Spleen (tissue), 11 donors: ENCODE measurements around the gene MSH5. TPM values are rescaled to one million over a fixed set of nuclear protein-coding genes. Genes with fewer than 3 reads are reported as not detected.

Experiments
- DNase-seq: peaks from one replicate; pipeline ENCODE4 v3.0.0-alpha.2; 2020
- H3K27ac ChIP-seq, 8 donors: fragments of 200-600 bp; sonication (generic) in 7 of 8; 1 replicate in 4 of 8; 2 replicates in 4 of 8; pipeline versions ENCODE4 v1.5.0 to v1.8.0; 2016 to 2021; ENCODE audit warnings: inconsistent platforms in 4 of 8, mild to moderate bottlenecking in 4 of 8, moderate library complexity in 1 of 8
- H3K27me3 ChIP-seq, 7 donors: fragments of 200-600 bp; sonication (generic) in 6 of 7; replicated peaks in 1 of 7; 1 replicate in 4 of 7; 2 replicates in 3 of 7; pipeline versions ENCODE4 v1.5.0 to v1.8.0; 2016 to 2021; ENCODE audit warnings: inconsistent platforms in 3 of 7, mild to moderate bottlenecking in 1 of 7
- H3K36me3 ChIP-seq, 6 donors: fragments of 200-600 bp; sonication (generic) in 5 of 6; 1 replicate in 4 of 6; 2 replicates in 2 of 6; pipeline versions ENCODE4 v1.5.0 to v1.8.0; 2016 to 2021; ENCODE audit warnings: inconsistent platforms in 2 of 6
- H3K4me1 ChIP-seq, 6 donors: fragments of 200-600 bp; sonication (generic) in 5 of 6; 1 replicate in 3 of 6; 2 replicates in 3 of 6; pipeline versions ENCODE4 v1.5.0 to v1.8.0; 2016 to 2021; ENCODE audit warnings: inconsistent platforms in 3 of 6
- H3K4me3 ChIP-seq, 8 donors: fragments of 200-600 bp; sonication (generic) in 7 of 8; 1 replicate in 4 of 8; 2 replicates in 4 of 8; pipeline versions ENCODE4 v1.5.0 to v1.8.0; 2016 to 2021; ENCODE audit warnings: inconsistent platforms in 4 of 8, mild to moderate bottlenecking in 4 of 8, moderate library complexity in 2 of 8
- H3K9me3 ChIP-seq, 8 donors: fragments of 200-600 bp; sonication (generic) in 7 of 8; 1 replicate in 4 of 8; 2 replicates in 4 of 8; pipeline versions ENCODE4 v1.5.0 to v1.8.0; 2016 to 2021; ENCODE audit warnings: inconsistent platforms in 4 of 8
- POLR2A ChIP-seq, 3 donors: fragments of 450-650 bp; IDR thresholded peaks; one replicate each; pipeline ENCODE4 v1.5.1; 2017; ENCODE audit warnings: antibody characterized with exemption in 3 of 3, mild to moderate bottlenecking in 1 of 3
- POLR2AphosphoS5 ChIP-seq, 3 donors: sonication (generic); formaldehyde crosslinking; IDR thresholded peaks; one replicate each; pipeline ENCODE4 v1.5.1; 2017; ENCODE audit warnings: antibody characterized with exemption in 3 of 3
- WGBS, 5 donors: extraction: QIAGEN DNeasy Blood & Tissue Kit in 3 of 5; methylation state at CpG; one replicate each; pipeline versions ENCODE4 v1.1.5 to v1.1.7; 2013 to 2018; 5-methylcytosine and 5-hydroxymethylcytosine counted together
- intact Hi-C: fragments of 100-400 bp; cut with DNase I; formaldehyde crosslinking; loops from one replicate; pipeline ENCODE4 v1.15.0; 2023; ENCODE audit warnings: low total_unique reads
- polyA plus RNA-seq, 3 donors: library from polyadenylated mRNA; stranded (reverse); fragments of 200-250 nt; gene quantifications; one replicate each; pipeline ENCODE4 v1.2.1, GENCODE V29; 2013
- total RNA-seq, 7 donors: library from RNA; depleted of rRNA in 3 of 7; stranded (reverse); fragments of >200 nt in 3 of 7; fragmentation: NEBNext Ultra II Directional in 4 of 7; extraction: Animal tissue kit (Norgen Biotek cat#: 25700) in 4 of 7; gene quantifications; one replicate each; pipeline versions ENCODE4 v1.1.0 to v1.2.1, GENCODE V29; 2016 to 2021
- TF ChIP-seq, protein P1 (sequence below), 11 experiments: fragments of 200-600 bp in 7 of 11; fragments of 450-650 bp in 4 of 11; sonication (generic) in 4 of 11; IDR thresholded peaks in 8 of 11; conservative IDR thresholded peaks in 3 of 11; 1 replicate in 7 of 11; 2 replicates in 4 of 11; pipeline versions ENCODE4 v1.4.0 to v1.8.0; 2016 to 2021; ENCODE audit warnings: antibody characterized with exemption in 11 of 11, inconsistent platforms in 4 of 11, mild to moderate bottlenecking in 1 of 11
- donor health status: healthy with polysubstance abuse.
- donor health status: DM: no; HTN: no; CAD: no; lungs with moderate emphysema.
- donor health status: DM: no; HTN: no; CAD: no.
- donor health status: Bipolar disorder and iron deficiency.
- donor health status: healthy.
- donor health status: DM: no; HTN: no; CAD: no.
- donor health status: DM: yes; HTN: yes; CAD: no.

Gene MSH5
- total and polyA plus RNA-seq, 10 donors = 11.2 to 35.2 (median 26.8) TPM

DNA sequence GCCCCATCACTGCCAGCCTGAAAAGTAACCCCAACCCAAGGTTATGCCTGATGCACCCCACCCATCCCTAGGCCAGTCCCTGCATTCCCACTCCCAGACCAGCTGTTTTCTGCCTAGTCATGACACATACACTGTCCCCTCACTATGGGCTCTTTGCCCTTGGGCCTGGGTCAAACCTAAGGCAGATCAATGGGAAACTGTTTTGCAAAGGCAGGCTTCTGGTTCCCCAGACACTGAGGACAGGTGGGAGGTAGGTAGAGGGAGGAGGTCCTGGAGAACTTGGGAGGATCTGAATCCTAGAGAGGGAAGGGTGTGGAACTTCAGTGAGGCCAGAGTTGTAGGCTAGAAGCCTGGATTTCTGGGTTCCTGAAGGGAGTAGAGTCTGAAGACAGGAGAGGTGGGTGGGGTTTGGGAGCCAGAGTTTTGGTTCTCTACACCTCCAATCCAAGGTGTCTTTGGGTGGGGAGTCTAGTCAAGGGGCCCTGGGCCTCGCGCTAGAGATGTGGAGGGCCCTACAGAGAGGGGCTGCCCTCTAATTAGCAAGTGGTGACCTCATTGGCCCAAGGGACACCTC is 5.5 kb upstream of the MSH5 start:
- Histone ChIP-seq H3K27me3 (no peaks in the 10 kb centered on the region), H3K36me3 (peaks cover 7 to 43% (median 38%) of the 10 kb centered on the region in 6 donors), H3K4me1 (peaks cover 53 to 89% (median 81%) of the 10 kb centered on the region in 6 donors), H3K9me3 (no peaks in the 10 kb centered on the region), H3K27ac (peak overlapping the region; percentile 81 to 99 (median 96)), H3K4me3 (peak overlapping the region; percentile 80 to 95 (median 88))
- no peak for TF ChIP-seq POLR2AphosphoS5 (IDR thresholded peaks at IDR 0.05)
- no peak for TF ChIP-seq POLR2A (IDR thresholded peaks at IDR 0.05)
- TF ChIP-seq, protein P1, sequence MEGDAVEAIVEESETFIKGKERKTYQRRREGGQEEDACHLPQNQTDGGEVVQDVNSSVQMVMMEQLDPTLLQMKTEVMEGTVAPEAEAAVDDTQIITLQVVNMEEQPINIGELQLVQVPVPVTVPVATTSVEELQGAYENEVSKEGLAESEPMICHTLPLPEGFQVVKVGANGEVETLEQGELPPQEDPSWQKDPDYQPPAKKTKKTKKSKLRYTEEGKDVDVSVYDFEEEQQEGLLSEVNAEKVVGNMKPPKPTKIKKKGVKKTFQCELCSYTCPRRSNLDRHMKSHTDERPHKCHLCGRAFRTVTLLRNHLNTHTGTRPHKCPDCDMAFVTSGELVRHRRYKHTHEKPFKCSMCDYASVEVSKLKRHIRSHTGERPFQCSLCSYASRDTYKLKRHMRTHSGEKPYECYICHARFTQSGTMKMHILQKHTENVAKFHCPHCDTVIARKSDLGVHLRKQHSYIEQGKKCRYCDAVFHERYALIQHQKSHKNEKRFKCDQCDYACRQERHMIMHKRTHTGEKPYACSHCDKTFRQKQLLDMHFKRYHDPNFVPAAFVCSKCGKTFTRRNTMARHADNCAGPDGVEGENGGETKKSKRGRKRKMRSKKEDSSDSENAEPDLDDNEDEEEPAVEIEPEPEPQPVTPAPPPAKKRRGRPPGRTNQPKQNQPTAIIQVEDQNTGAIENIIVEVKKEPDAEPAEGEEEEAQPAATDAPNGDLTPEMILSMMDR (IDR thresholded peaks at IDR 0.05 in 8 of 11, conservative IDR thresholded peaks at IDR 0.05 in 3 of 11) = no peak
- peak; percentile 40 for DNase-seq
- intact Hi-C loops = loop anchor here (10.0 kb wide), 2 partner anchors 60 to 90 kb away; partner anchors contain the start of genes HSPA1B and VARS1
- WGBS, 5 donors = 0% methylated on average over 2 of the region's 2 CpGs; no CpG with 5 or more reads in 1 of the 5 donors

DNA sequence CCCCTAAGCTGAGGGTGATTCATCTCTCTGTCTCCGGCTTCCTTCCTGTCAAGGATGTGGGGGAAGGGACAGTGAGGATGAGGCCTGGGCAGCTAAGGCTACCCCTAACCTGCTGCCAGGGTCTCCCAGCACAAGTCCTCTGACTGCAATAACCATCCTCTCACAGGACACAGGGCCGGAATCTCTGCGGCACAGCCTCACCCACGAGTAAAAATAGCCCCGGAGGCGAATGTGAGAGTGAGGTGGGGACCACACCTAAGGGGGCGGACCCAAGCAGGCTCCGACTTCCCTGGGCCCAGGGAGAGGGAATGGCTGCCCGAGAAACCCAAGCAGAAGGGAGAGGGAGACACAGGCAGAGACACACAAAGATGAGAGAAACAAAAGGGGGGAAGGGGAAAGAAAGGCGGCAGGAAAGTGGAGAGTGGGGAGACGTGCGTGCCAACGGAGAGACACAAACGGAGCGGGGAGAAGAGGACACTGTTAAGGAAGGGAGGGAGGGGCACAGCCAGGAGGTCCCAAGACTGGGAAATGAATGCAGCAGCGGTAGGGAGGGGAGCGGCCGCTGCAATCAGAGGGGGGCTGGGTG is 4.9 kb upstream of the MSH5 start:
- H3K4me3 ChIP-seq = peak overlapping the region; percentile 80 to 95 (median 88)

DNA sequence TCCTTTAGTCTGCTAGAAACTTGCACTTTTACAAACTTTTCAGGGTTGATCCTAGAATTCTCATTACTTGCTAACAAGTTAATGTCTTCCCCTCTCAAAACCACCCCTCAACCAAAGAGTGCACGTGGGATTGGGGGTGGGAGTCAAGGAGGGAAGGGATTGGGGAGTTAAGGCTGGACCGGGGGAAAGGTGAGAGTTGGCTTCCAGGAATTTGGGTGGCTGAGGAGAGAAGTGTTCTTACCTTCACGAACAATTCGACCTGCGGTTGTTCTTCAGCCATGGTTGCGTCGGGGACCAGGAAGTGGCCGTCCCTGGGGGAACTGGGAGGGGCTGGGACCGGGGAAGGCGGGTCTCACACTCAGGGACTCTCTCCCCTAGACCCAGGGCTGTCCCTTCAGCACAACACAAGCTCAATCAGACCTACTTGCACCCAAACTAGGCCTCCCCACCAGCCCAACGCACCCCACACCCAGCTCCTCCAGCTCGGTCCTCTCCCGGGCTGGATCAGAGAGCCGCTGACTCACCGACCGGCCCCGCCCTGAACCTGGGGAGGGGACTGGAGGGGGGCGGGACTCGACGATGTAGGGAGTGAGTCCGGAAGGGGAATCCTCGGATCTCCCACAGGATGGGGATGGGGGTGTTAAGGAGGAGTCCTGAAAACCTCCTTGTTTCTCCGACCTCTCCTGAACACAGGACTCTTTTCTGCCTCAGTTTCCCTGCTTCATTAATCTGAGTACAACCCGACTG is 3.6 kb upstream of the MSH5 start, which contains the start of gene CLIC1:
CLIC1 (minus strand) TSS at position 510 of the 747 bp plus-strand sequence; CDS start at position 280, 230 bp downstream.
- H3K4me1 ChIP-seq = peaks cover 55 to 89% (median 82%) of the 10 kb centered on the region in 6 donors
- H3K9me3 ChIP-seq = no peaks in the 10 kb centered on the region
- TF ChIP-seq, protein P1 (IDR thresholded peaks at IDR 0.05 in 8 of 11, conservative IDR thresholded peaks at IDR 0.05 in 3 of 11) = peak in 1 of 11 experiments; percentile 5
- TF ChIP-seq POLR2AphosphoS5 (IDR thresholded peaks at IDR 0.05) = peak; percentile 94 to 95 (median 94)
- peak in 2 of 3 donors; percentile 80 to 81 for TF ChIP-seq POLR2A (IDR thresholded peaks at IDR 0.05)
- no peaks in the 10 kb centered on the region for H3K27me3 ChIP-seq
- peak within 1 kb of the TSS; percentile 82 to 99 (median 96) for H3K27ac ChIP-seq
- DNase-seq = peak; percentile 95
- H3K36me3 ChIP-seq = peaks cover 4 to 33% (median 29%) of the 10 kb centered on the region in 6 donors
- intact Hi-C loops = loop anchor here (10.0 kb wide), 2 partner anchors 59 to 89 kb away; partner anchors contain the start of genes HSPA1B and VARS1
- peak within 1 kb of the TSS; percentile 80 to 95 (median 88) for H3K4me3 ChIP-seq
- WGBS, 5 donors = 0 to 3% (median 1%) methylated on average over 17 to 24 of the region's 24 CpGs

More for the DNA sequence above, 4.9 kb upstream of the MSH5 start:
- no peaks in the 10 kb centered on the region for H3K9me3 ChIP-seq
- peak; percentile 86 for DNase-seq
- 0 to 1% (median 1%) methylated on average over 18 of the region's 18 CpGs for WGBS, 5 donors
- peaks cover 55 to 89% (median 83%) of the 10 kb centered on the region in 6 donors for H3K4me1 ChIP-seq
- intact Hi-C loops = loop anchor here (10.0 kb wide), 2 partner anchors 60 to 90 kb away; partner anchors contain the start of genes HSPA1B and VARS1
- no peaks in the 10 kb centered on the region for H3K27me3 ChIP-seq
- peak overlapping the region; percentile 81 to 99 (median 96) for H3K27ac ChIP-seq
- peaks cover 7 to 43% (median 38%) of the 10 kb centered on the region in 6 donors for H3K36me3 ChIP-seq
- TF ChIP-seq POLR2AphosphoS5 (IDR thresholded peaks at IDR 0.05) (peak; percentile 70 to 89 (median 80)), POLR2A (IDR thresholded peaks at IDR 0.05) (peak in 1 of 3 donors; percentile 40)
- TF ChIP-seq, protein P1 (IDR thresholded peaks at IDR 0.05 in 8 of 11, conservative IDR thresholded peaks at IDR 0.05 in 3 of 11) = no peak
